ENCODE data around the gene MIER1. TPM values are rescaled to one million over a fixed set of nuclear protein-coding genes. Genes with fewer than 3 reads are reported as not detected.

Gene MIER1
- total RNA-seq, 1 experiment from 2014 or later: 33.7 TPM

GRCh38 chr1:66932291-66932690, 7.5 kb downstream of the MIER1 start:
- in situ Hi-C loops (cut with HindIII; ENCODE audit: low pct_unique_long_range_greater_than_20kb, low sequenced_read_pairs) (no loop called here), intact Hi-C loops (cut with micrococcal nuclease; ENCODE audit: unreplicated experiment) (loop anchor here (10.0 kb wide), 1 partner anchor 167 kb away; no protein-coding TSS in a partner anchor)
- no peak for ATAC-seq
- no TSS peak for BruUV-seq (replicated peaks)
- no peaks in the 10 kb centered on the region for H3K9me3 ChIP-seq (ENCODE audit: control insufficient read depth, insufficient read depth, low read depth, low read length)
- CTCF ChIA-PET: no interaction called here
- DNase-seq (ENCODE audit: low read depth, low spot score): no peak
- TF ChIP-seq, protein P1, sequence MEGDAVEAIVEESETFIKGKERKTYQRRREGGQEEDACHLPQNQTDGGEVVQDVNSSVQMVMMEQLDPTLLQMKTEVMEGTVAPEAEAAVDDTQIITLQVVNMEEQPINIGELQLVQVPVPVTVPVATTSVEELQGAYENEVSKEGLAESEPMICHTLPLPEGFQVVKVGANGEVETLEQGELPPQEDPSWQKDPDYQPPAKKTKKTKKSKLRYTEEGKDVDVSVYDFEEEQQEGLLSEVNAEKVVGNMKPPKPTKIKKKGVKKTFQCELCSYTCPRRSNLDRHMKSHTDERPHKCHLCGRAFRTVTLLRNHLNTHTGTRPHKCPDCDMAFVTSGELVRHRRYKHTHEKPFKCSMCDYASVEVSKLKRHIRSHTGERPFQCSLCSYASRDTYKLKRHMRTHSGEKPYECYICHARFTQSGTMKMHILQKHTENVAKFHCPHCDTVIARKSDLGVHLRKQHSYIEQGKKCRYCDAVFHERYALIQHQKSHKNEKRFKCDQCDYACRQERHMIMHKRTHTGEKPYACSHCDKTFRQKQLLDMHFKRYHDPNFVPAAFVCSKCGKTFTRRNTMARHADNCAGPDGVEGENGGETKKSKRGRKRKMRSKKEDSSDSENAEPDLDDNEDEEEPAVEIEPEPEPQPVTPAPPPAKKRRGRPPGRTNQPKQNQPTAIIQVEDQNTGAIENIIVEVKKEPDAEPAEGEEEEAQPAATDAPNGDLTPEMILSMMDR (IDR thresholded peaks at IDR 0.05): no peak
- TF ChIP-seq SIN3A (IDR thresholded peaks at IDR 0.05; ENCODE audit: borderline replicate concordance, insufficient read depth, low read depth, low read length): no peak
- TF ChIP-seq, protein P2, sequence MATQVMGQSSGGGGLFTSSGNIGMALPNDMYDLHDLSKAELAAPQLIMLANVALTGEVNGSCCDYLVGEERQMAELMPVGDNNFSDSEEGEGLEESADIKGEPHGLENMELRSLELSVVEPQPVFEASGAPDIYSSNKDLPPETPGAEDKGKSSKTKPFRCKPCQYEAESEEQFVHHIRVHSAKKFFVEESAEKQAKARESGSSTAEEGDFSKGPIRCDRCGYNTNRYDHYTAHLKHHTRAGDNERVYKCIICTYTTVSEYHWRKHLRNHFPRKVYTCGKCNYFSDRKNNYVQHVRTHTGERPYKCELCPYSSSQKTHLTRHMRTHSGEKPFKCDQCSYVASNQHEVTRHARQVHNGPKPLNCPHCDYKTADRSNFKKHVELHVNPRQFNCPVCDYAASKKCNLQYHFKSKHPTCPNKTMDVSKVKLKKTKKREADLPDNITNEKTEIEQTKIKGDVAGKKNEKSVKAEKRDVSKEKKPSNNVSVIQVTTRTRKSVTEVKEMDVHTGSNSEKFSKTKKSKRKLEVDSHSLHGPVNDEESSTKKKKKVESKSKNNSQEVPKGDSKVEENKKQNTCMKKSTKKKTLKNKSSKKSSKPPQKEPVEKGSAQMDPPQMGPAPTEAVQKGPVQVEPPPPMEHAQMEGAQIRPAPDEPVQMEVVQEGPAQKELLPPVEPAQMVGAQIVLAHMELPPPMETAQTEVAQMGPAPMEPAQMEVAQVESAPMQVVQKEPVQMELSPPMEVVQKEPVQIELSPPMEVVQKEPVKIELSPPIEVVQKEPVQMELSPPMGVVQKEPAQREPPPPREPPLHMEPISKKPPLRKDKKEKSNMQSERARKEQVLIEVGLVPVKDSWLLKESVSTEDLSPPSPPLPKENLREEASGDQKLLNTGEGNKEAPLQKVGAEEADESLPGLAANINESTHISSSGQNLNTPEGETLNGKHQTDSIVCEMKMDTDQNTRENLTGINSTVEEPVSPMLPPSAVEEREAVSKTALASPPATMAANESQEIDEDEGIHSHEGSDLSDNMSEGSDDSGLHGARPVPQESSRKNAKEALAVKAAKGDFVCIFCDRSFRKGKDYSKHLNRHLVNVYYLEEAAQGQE (IDR thresholded peaks at IDR 0.05; ENCODE audit: insufficient read depth in 1 of 2, low read depth in 2 of 2, low read length in 1 of 2): no peak
- TF ChIP-seq TCF7L2 (IDR thresholded peaks at IDR 0.05; ENCODE audit: low read depth, low read length): no peak
- TF ChIP-seq POLR2AphosphoS5 (IDR thresholded peaks at IDR 0.05; ENCODE audit: low read depth, low read length): no peak
- peaks cover 5% of the 10 kb centered on the region for H3K36me3 ChIP-seq (ENCODE audit: control insufficient read depth, insufficient read depth, low read length)
- POLR2A ChIA-PET: no interaction called here
- peak overlapping the region; percentile 80 to 89; a peak in 3 of 4 replicates for H3K4me3 ChIP-seq (ENCODE audit: low read depth in 2 of 2, low read length in 2 of 2)
- H3K4me1 ChIP-seq (ENCODE audit: control insufficient read depth, insufficient read depth, low read length): peaks cover 38% of the 10 kb centered on the region
- H3K27me3 ChIP-seq (ENCODE audit: control insufficient read depth, insufficient read depth, low read length): no peaks in the 10 kb centered on the region
- H3K27ac ChIP-seq (ENCODE audit: low read length): peak overlapping the region; percentile 98

- ATAC-seq (no peak), DNase-seq (ENCODE audit: low read depth, low spot score) (no peak)
- Histone ChIP-seq H3K4me3 (ENCODE audit: low read depth in 2 of 2, low read length in 2 of 2) (peak overlapping the region; percentile 56 to 80), H3K27me3 (ENCODE audit: control insufficient read depth, insufficient read depth, low read length) (no peaks in the 10 kb centered on the region), H3K9me3 (ENCODE audit: control insufficient read depth, insufficient read depth, low read depth, low read length) (no peaks in the 10 kb centered on the region), H3K36me3 (ENCODE audit: control insufficient read depth, insufficient read depth, low read length) (no peaks in the 10 kb centered on the region; the same call in none of the 2 replicates), H3K27ac (ENCODE audit: low read length) (peak overlapping the region; percentile 98), H3K4me1 (ENCODE audit: control insufficient read depth, insufficient read depth, low read length) (peaks cover 35% of the 10 kb centered on the region)
- no peak for TF ChIP-seq POLR2AphosphoS5 (IDR thresholded peaks at IDR 0.05; ENCODE audit: low read depth, low read length)
- TF ChIP-seq, protein P2 (IDR thresholded peaks at IDR 0.05; ENCODE audit: insufficient read depth in 1 of 2, low read depth in 2 of 2, low read length in 1 of 2): no peak
- TF ChIP-seq, protein P1 (IDR thresholded peaks at IDR 0.05): no peak
- no peak for TF ChIP-seq TCF7L2 (IDR thresholded peaks at IDR 0.05; ENCODE audit: low read depth, low read length)
- no peak for TF ChIP-seq SIN3A (IDR thresholded peaks at IDR 0.05; ENCODE audit: borderline replicate concordance, insufficient read depth, low read depth, low read length)
- BruUV-seq (replicated peaks): no TSS peak
- ChIA-PET POLR2A (interaction anchor here (0.5 kb wide), 1 partner anchor 139 kb away, joined by 3 read pairs; no protein-coding TSS in a partner anchor), CTCF (interaction anchor here (0.9 kb wide), 1 partner anchor 9 kb away, joined by 4 read pairs; the partner anchor contains the start of genes DNAI4 and MIER1)
- intact Hi-C loops (cut with micrococcal nuclease; ENCODE audit: unreplicated experiment): loop anchor here (10.0 kb wide), 1 partner anchor 169 kb away; no protein-coding TSS in a partner anchor
- in situ Hi-C loops (cut with HindIII; ENCODE audit: low pct_unique_long_range_greater_than_20kb, low sequenced_read_pairs): no loop called here
Measured at GRCh38 chr1:66933887-66934700, 9.3 kb downstream of the MIER1 start.
